HepG2 (cell line): ENCODE results near the gene HBEGF.

Experiments used
- ARNTL ChIP-seq: sonication (generic); formaldehyde crosslinking; IDR thresholded peaks from 2 replicates; pipeline ENCODE4 v1.4.0; 2020; ENCODE audit warnings: mild to moderate bottlenecking, missing genetic modification reagents
- CENPX ChIP-seq: sonication (generic); formaldehyde crosslinking; IDR thresholded peaks from 2 replicates; pipeline ENCODE4 v1.9.0; 2021; ENCODE audit warnings: mild to moderate bottlenecking, missing genetic modification reagents, moderate library complexity
- CTCF ChIP-seq: sonication (generic); formaldehyde crosslinking; IDR thresholded peaks from 2 replicates; pipeline ENCODE4 v1.5.0; 2020; ENCODE audit warnings: mild to moderate bottlenecking, missing genetic modification reagents, moderate library complexity
- FOXA1 ChIP-seq, 2 experiments: fragments of 450-650 bp in 1 of 2; sonication (generic) in 1 of 2; formaldehyde crosslinking in 1 of 2; IDR thresholded peaks; 2 replicates each; pipeline versions ENCODE4 v1.4.0 to v1.6.1; 2016 to 2020; ENCODE audit warnings: missing genetic modification reagents in 1 of 2
- KLF12 ChIP-seq: sonication (generic); formaldehyde crosslinking; IDR thresholded peaks from 2 replicates; pipeline ENCODE4 v1.4.0; 2020; ENCODE audit warnings: missing genetic modification reagents, borderline replicate concordance
- RBFOX2 ChIP-seq: fragments of 200-400 bp; formaldehyde crosslinking; IDR thresholded peaks from 2 replicates; pipeline ENCODE4 v1.6.1; 2017; ENCODE audit warnings: low read depth, mild to moderate bottlenecking, low read length
- TFAP4 ChIP-seq: sonication (generic); IDR thresholded peaks from 2 replicates; pipeline ENCODE4 v1.6.1; 2016; ENCODE audit warnings: low read depth, borderline replicate concordance
- USF2 ChIP-seq, 2 experiments: sonication (generic) in 1 of 2; formaldehyde crosslinking in 1 of 2; IDR thresholded peaks; 2 replicates each; pipeline versions ENCODE4 v1.5.1 to v1.6.1; 2011 to 2020; ENCODE audit warnings: borderline replicate concordance in 1 of 2, low read depth in 1 of 2, low read length in 1 of 2, mild to moderate bottlenecking in 1 of 2, missing genetic modification reagents in 1 of 2, moderate library complexity in 1 of 2
- ZNF337 ChIP-seq: sonication (generic); formaldehyde crosslinking; IDR thresholded peaks from 2 replicates; pipeline ENCODE4 v1.5.1; 2020; ENCODE audit warnings: missing genetic modification reagents, low read depth, mild to moderate bottlenecking, borderline replicate concordance
- ZNF740 ChIP-seq: sonication (generic); formaldehyde crosslinking; IDR thresholded peaks from 2 replicates; pipeline ENCODE4 v1.4.0; 2020; ENCODE audit warnings: missing genetic modification reagents
- ZNF788 ChIP-seq: sonication (generic); formaldehyde crosslinking; IDR thresholded peaks from 2 replicates; pipeline ENCODE4 v1.5.0; 2020; ENCODE audit warnings: mild to moderate bottlenecking, missing genetic modification reagents, borderline replicate concordance
- TF ChIP-seq, protein P1 (sequence below): sonication (generic); formaldehyde crosslinking; IDR thresholded peaks from 2 replicates; pipeline ENCODE4 v1.4.0; 2020; ENCODE audit warnings: missing genetic modification reagents

- TF ChIP-seq RBFOX2 (no peak), ZNF337 (no peak), ZNF788 (CRISPR knock-in tag) (no peak), FOXA1 (IDR thresholded peaks at IDR 0.05) (no peak), FOXA1 (CRISPR knock-in tag; IDR thresholded peaks at IDR 0.05) (no peak), USF2 (IDR thresholded peaks at IDR 0.05; ENCODE audit: low read depth, low read length) (no peak), USF2 (CRISPR knock-in tag; IDR thresholded peaks at IDR 0.05; ENCODE audit: borderline replicate concordance) (no peak), TFAP4 (no peak), ZNF740 (CRISPR knock-in tag) (no peak), CENPX (CRISPR knock-in tag) (no peak), CTCF (CRISPR knock-in tag) (no peak), ARNTL (no peak), KLF12 (CRISPR knock-in tag) (no peak)
- TF ChIP-seq, protein P1, sequence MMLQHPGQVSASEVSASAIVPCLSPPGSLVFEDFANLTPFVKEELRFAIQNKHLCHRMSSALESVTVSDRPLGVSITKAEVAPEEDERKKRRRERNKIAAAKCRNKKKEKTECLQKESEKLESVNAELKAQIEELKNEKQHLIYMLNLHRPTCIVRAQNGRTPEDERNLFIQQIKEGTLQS (CRISPR knock-in tag), result no peak
Observed at GRCh38 chr5:140286424-140286823, 60.0 kb downstream of the HBEGF start.
